GM19397 (cell line): ENCODE measurements around the gene BICRAL.
"Not testable (repeated sequence)": the region's sequence is repeated elsewhere in the genome, so short reads cannot be mapped to it uniquely, and the experiment has no call there.

ENCODE experiments used
- ATAC-seq: cut with Tn5 transposase; IDR thresholded peaks from one replicate; pipeline ENCODE4 v1.9.1; 2021; ENCODE audit warnings: mild to moderate bottlenecking, moderate library complexity; ENCODE audit not compliant: unreplicated experiment

The BICRAL gene

DNA sequence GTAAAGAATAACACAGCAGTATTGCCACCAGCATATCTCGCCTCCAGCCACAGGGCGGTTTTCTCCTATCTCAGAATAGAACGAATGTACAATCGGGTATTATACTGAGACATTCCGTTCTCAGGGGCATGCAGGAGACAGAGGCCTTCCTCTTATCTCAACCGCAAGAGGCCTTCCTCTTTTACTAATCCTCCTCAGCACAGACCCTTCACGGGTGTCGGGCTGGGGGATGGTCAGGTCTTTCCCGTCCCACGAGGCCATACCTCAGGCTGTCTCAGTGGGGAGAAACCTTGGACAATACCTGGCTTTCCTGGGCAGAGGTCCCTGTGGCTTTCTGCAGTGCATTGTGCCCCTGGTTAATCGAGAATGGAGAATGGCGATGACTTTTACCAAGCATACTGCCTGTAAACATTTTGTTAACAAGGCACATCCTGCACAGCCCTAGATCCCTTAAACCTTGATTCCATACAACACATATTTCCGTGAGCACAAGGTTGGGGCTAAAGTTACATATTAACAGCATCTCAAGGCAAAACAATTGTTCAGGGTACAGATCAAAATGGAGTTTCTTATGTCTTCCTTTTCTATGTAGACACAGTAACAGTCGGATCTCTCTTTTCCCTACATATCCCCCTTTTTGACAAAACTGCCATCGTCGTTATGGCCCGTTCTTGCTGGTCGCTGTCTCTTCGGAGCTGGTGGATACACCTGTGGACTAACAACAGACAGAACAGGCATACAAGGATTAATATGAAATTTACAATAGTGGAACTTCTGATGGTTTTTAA, 112.4 kb downstream of the BICRAL start:
- ATAC-seq, result not testable (repeated sequence)

- ATAC-seq, result no peak
Observed at GRCh38 chr6:42896178-42896719, 114.4 kb downstream of the BICRAL start.

DNA sequence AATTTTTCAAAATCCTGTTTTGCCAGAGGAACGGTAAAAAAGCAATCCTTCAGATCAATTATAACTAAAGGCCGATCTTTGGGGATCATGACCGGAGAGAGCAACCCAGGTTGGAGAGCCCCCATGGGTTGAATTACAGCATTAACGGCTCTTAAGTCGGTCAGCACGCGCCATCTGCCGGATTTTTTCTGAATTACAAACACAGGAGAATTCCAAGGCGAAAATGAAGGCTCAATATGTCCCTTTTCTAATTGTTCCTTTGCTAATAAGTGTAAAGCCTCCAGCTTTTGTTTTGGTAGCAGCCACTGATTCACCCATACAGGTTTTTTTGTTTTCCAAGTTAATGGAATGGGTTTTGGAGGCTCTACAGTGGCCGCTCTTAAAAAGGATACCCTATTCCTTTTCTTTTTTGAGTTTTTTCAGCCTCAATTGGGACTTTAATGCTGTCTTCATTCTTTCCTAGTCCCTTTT, 117.1 kb downstream of the BICRAL start:
- ATAC-seq, result no peak

DNA sequence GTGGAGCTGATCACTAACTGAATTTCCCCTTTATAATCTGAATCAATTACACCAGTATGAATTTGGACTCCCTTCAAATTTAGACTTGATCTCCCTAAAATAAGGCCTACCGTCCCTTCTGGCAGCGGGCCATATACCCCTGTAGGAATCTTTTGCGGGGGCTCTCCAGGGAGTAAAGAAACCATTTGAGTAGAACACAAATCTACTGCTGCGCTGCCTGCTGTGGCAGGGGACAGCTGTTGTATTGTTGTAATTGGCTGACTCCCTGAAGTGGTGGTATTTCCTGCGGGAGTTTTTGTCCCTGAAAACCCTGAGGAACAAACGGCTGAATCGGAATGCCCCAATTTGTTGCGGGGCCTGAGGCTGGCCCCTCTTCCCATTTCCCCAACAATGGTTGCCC, 118.0 kb downstream of the BICRAL start:
- ATAC-seq, result no peak

- no peak for ATAC-seq
Observed at GRCh38 chr6:42901538-42901957, 119.7 kb downstream of the BICRAL start.

DNA sequence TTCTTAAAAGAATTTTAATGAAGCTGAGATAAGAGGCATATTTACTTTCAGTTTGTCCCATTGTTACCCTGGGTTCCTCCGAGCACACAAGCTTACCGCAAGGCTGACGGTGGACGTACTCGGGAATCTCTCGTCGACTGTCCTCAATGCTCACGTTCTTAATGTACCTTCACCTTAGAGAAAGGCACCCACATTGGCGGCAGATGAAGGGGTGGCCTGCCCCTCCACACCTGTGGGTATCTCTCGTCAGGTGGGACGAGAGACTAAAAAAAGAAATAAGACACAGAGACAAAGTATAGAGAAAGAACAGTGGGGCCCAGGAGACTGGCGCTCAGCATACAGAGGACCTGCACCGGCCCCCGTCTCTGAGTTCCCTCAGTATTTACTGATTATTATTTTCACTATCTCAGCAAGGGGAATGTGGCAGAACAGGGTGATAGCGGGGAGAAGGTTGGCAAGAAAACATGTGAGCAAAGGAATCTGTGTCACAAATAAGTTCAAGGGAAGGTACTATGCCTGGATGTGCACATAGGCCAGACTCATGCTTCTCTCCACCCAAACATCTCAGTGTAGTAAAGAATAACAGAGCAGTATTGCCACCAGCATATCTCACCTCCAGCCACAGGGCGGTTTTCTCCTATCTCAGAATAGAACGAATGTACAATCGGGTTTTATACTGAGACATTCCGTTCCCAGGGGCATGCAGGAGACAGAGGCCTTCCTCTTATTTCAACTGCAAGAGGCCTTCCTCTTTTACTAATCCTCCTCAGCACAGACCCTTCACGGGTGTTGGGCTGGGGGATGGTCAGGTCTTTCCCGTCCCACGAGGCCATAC, 120.8 kb downstream of the BICRAL start:
- ATAC-seq, result not testable (repeated sequence)

DNA sequence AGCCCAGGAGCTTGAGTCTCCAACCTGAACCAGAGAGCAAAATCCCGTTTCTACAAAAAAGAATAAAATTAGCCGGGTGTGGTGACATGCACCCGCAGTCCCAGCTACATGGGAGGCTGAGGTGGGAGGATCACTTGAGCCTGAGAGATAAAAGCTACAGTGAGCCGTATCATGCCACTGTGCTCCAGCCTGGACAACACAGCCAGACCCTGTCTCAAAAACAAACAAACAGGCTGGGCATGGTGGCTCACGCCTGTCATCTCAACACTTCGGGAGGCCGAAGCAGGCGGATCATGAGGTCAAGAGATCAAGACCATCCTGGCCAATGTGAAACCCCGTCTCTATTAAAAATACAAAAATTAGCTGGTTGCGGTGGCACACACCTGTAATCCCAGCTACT, 122.6 kb downstream of the BICRAL start:
- no peak for ATAC-seq

DNA sequence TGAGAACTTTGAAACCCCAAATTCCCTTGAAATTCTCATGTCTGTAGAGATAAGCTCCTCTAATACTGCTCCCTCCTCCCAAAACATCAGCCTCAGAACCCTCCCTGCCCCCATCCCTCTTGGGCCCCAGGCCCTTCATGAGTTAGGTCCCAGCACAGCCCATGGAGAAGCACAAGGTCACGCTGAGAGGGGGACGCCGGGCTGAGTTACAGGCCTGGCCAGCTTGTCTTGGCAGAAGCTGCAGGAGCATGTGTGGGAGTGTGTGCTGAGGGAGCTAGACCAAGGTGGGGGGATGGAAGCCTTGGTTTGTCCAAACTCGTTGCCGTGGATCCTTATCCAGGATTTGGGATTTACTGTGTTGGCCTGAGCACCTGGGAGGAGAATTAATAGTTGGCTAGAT, 125.5 kb downstream of the BICRAL start:
- ATAC-seq, result no peak

GRCh38 chr6:42909835-42910234, 128.0 kb downstream of the BICRAL start:
- no peak for ATAC-seq

DNA sequence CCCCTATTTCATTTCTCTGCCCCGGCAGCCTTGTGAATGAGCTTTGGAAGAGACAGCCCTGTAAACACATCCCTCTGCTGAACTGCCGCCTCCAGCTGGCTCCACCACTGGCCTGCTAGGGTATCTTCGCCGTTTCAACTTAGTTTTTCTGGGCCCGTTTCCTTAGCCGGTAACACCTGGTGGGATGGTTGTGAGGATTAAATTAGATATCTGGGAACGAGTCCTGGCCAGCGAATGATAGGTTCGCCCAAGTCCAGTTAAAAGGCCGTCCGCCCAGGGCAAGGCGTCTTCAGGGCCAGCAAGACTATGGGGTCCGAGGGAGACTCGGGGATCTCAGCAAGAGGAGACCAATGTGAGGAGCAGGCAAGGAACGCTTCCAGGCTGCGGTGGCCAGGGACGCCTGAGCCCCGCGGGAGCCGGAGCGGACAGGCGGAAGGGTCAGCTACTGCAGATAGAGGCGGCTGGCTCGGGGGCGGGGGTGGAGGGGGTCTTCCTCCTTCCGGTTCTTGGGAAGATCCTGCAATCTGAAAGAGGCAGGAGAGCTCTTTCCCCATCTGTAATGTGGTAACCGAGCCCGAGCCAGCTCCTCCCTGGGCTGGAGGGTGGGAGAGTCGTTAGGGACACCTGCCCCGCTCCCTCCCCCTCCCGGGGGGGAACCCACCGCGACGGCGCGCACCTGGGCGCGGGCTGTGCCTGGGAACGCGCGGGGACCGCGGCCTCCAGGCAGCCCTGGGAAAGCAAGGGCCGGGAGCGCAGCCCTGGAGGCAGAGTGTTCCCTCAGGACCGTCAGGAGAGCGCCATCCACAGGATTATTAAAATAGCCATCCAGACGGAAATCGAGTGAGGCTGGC, 129.5 kb downstream of the BICRAL start:
- ATAC-seq, result no peak

DNA sequence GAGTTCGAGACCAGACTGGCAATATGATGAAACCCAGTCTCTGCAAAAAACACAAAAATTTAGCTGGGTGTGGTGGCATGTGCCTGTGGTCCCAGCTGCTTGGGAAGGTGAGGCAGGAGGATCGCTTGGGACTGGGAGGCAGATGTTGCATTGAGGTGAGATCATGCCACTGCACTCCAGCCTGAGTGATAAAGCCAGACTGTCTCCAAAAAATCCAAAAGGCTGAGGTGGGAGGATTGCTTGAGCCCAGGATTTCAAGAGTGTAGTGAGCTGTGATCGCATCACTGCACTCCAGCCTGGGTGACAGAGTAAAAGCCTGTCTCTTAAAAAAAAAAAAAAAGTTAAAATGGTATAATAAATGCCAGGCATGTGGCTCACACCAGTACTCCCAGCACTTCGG, 132.7 kb downstream of the BICRAL start:
- no peak for ATAC-seq

GRCh38 chr6:42915732-42916131, 133.9 kb downstream of the BICRAL start, which contains the start of gene PTCRA:
TSS of gene PTCRA (plus strand) at chr6:42916053. CDS start at chr6:42916070, 17 bp downstream.
- no peak for ATAC-seq

- ATAC-seq, result no peak
Observed at GRCh38 chr6:42916288-42916687, 134.4 kb downstream of the BICRAL start.
